Measurements from ENCODE around the gene PCYT1A. TPM values are rescaled to one million over a fixed set of nuclear protein-coding genes. Genes with fewer than 3 reads are reported as not detected.
A peak's percentile ranks its signal among the peaks of the same experiment; 100 is the strongest.

PCYT1A gene
- total and polyA plus RNA-seq, 3 experiments from 2014 or later = 20.0 to 61.0 (median 60.1) TPM

GRCh38 chr3:196198081-196198675 is 89.3 kb downstream of the PCYT1A start:
- Histone ChIP-seq H3K27ac (ENCODE audit: low read depth, low read length) (no peak overlapping the region), H3K27me3 (ENCODE audit: insufficient read depth, low read length, poor library complexity, severe bottlenecking) (no peaks in the 10 kb centered on the region), H3K4me3 (ENCODE audit: low read length) (no peak overlapping the region), H3K36me3 (ENCODE audit: insufficient read depth, low read length) (no peaks in the 10 kb centered on the region), H3K4me1 (ENCODE audit: insufficient read depth, low read length) (peaks cover 13% of the 10 kb centered on the region), H3K9me3 (ENCODE audit: low read length) (no peaks in the 10 kb centered on the region)
- peaks cover 0 to 22% (median 19%) of the 10 kb centered on the region in 3 donors for H3K4me1 Mint-ChIP-seq
- POLR2A ChIA-PET = no interaction called here
- DNase-seq = peak in 1 of 5 donors; percentile 41
- no peaks in the 10 kb centered on the region for H3K9me3 Mint-ChIP-seq
- no peak overlapping the region for H3K27ac Mint-ChIP-seq
- no peaks in the 10 kb centered on the region for H3K36me3 Mint-ChIP-seq
- H3K27me3 Mint-ChIP-seq = peaks cover 1 to 3% of the 10 kb centered on the region in 2 donors
- no peak overlapping the region for H3K4me3 Mint-ChIP-seq
- CTCF ChIA-PET = interaction anchor here (1.2 to 11.8 kb wide), 5 partner anchors 8 to 127 kb away, joined by 6 to 263 read pairs (median 20); no protein-coding TSS in a partner anchor

GRCh38 chr3:196197524-196197923 is 90.0 kb downstream of the PCYT1A start:
- H3K27me3 ChIP-seq (ENCODE audit: insufficient read depth, low read length, poor library complexity, severe bottlenecking) = no peaks in the 10 kb centered on the region
- H3K4me1 ChIP-seq (ENCODE audit: insufficient read depth, low read length) = peaks cover 20% of the 10 kb centered on the region
- peak in 1 of 5 donors; percentile 44 for DNase-seq
- Mint-ChIP-seq H3K36me3 (no peaks in the 10 kb centered on the region), H3K27me3 (peaks cover 0 to under 1% of the 10 kb centered on the region in 2 donors), H3K4me3 (no peak overlapping the region), H3K27ac (no peak overlapping the region), H3K4me1 (peaks cover 6 to 29% (median 26%) of the 10 kb centered on the region in 3 donors), H3K9me3 (no peaks in the 10 kb centered on the region)
- POLR2A ChIA-PET = interaction anchor here (0.8 kb wide), 1 partner anchor 124 kb away, joined by 5 read pairs; no protein-coding TSS in a partner anchor
- no peaks in the 10 kb centered on the region for H3K36me3 ChIP-seq (ENCODE audit: insufficient read depth, low read length)
- CTCF ChIA-PET = interaction anchor here (0.8 to 11.8 kb wide), 7 partner anchors 9 to 126 kb away, joined by 3 to 263 read pairs (median 19); no protein-coding TSS in a partner anchor
- no peaks in the 10 kb centered on the region for H3K9me3 ChIP-seq (ENCODE audit: low read length)
- H3K27ac ChIP-seq (ENCODE audit: low read depth, low read length) = no peak overlapping the region
- no peak overlapping the region for H3K4me3 ChIP-seq (ENCODE audit: low read length)

- Mint-ChIP-seq H3K4me1 (peaks cover 16 to 36% (median 36%) of the 10 kb centered on the region in 3 donors), H3K27me3 (peaks cover 0 to under 1% of the 10 kb centered on the region in 2 donors), H3K4me3 (no peak overlapping the region), H3K27ac (peak overlapping the region in 3 of 8 donors; percentile 23 to 59 (median 40)), H3K36me3 (no peaks in the 10 kb centered on the region), H3K9me3 (no peaks in the 10 kb centered on the region)
- peak in 1 of 5 donors; percentile 53 for DNase-seq
- POLR2A ChIA-PET = interaction anchor here (0.7 kb wide), 1 partner anchor 122 kb away, joined by 3 read pairs; no protein-coding TSS in a partner anchor
- Histone ChIP-seq H3K4me3 (ENCODE audit: low read length) (no peak overlapping the region), H3K9me3 (ENCODE audit: low read length) (no peaks in the 10 kb centered on the region), H3K4me1 (ENCODE audit: insufficient read depth, low read length) (peaks cover 26% of the 10 kb centered on the region), H3K27ac (ENCODE audit: low read depth, low read length) (no peak overlapping the region), H3K36me3 (ENCODE audit: insufficient read depth, low read length) (no peaks in the 10 kb centered on the region), H3K27me3 (ENCODE audit: insufficient read depth, low read length, poor library complexity, severe bottlenecking) (no peaks in the 10 kb centered on the region)
- CTCF ChIA-PET = interaction anchor here (0.9 to 11.8 kb wide), 11 partner anchors 8 to 346 kb away, joined by 3 to 263 read pairs (median 16); no protein-coding TSS in a partner anchor
Observed at GRCh38 chr3:196195664-196196265, 91.8 kb downstream of the PCYT1A start.

- H3K4me1 Mint-ChIP-seq = peaks cover 16 to 40% (median 36%) of the 10 kb centered on the region in 3 donors
- H3K4me3 Mint-ChIP-seq = no peak overlapping the region
- Histone ChIP-seq H3K36me3 (ENCODE audit: insufficient read depth, low read length) (no peaks in the 10 kb centered on the region), H3K4me1 (ENCODE audit: insufficient read depth, low read length) (peaks cover 26% of the 10 kb centered on the region), H3K4me3 (ENCODE audit: low read length) (no peak overlapping the region), H3K27me3 (ENCODE audit: insufficient read depth, low read length, poor library complexity, severe bottlenecking) (no peaks in the 10 kb centered on the region), H3K27ac (ENCODE audit: low read depth, low read length) (peak overlapping the region; percentile 68), H3K9me3 (ENCODE audit: low read length) (no peaks in the 10 kb centered on the region)
- DNase-seq = no peak
- ChIA-PET CTCF (interaction anchor here (0.9 to 11.8 kb wide), 3 partner anchors 15 to 123 kb away, joined by 3 to 263 read pairs (median 3); no protein-coding TSS in a partner anchor), POLR2A (interaction anchor here (1.5 kb wide), 1 partner anchor 15 kb away, joined by 7 read pairs; no protein-coding TSS in a partner anchor)
- H3K9me3 Mint-ChIP-seq = no peaks in the 10 kb centered on the region
- peak overlapping the region in 2 of 8 donors; percentile 39 to 53 for H3K27ac Mint-ChIP-seq
- peaks cover 0 to 2% of the 10 kb centered on the region in 2 donors for H3K27me3 Mint-ChIP-seq
- no peaks in the 10 kb centered on the region for H3K36me3 Mint-ChIP-seq
Observed at GRCh38 chr3:196194542-196194915, 93.0 kb downstream of the PCYT1A start.

- H3K9me3 ChIP-seq (ENCODE audit: low read length) = no peaks in the 10 kb centered on the region
- H3K4me3 ChIP-seq (ENCODE audit: low read length) = no peak overlapping the region
- POLR2A ChIA-PET = interaction anchor here (1.3 to 1.5 kb wide), 2 partner anchors 14 to 121 kb away, joined by 6 to 7 read pairs; no protein-coding TSS in a partner anchor
- CTCF ChIA-PET = interaction anchor here (0.9 to 11.8 kb wide), 5 partner anchors 13 to 123 kb away, joined by 3 to 263 read pairs (median 3); no protein-coding TSS in a partner anchor
- Mint-ChIP-seq H3K27me3 (peaks cover 0 to 2% of the 10 kb centered on the region in 2 donors), H3K4me3 (no peak overlapping the region), H3K9me3 (no peaks in the 10 kb centered on the region), H3K27ac (peak overlapping the region in 5 of 8 donors; percentile 29 to 98 (median 95)), H3K4me1 (peaks cover 16 to 40% (median 36%) of the 10 kb centered on the region in 3 donors), H3K36me3 (no peaks in the 10 kb centered on the region)
- peaks cover 26% of the 10 kb centered on the region for H3K4me1 ChIP-seq (ENCODE audit: insufficient read depth, low read length)
- no peaks in the 10 kb centered on the region for H3K27me3 ChIP-seq (ENCODE audit: insufficient read depth, low read length, poor library complexity, severe bottlenecking)
- peak in 1 of 5 donors; percentile 42 for DNase-seq
- peak overlapping the region; percentile 68 for H3K27ac ChIP-seq (ENCODE audit: low read depth, low read length)
- H3K36me3 ChIP-seq (ENCODE audit: insufficient read depth, low read length) = no peaks in the 10 kb centered on the region
Observed at GRCh38 chr3:196193736-196194541, 93.6 kb downstream of the PCYT1A start.

GRCh38 chr3:196193133-196193735 is 94.3 kb downstream of the PCYT1A start:
- ChIA-PET CTCF (interaction anchor here (1.0 to 11.8 kb wide), 5 partner anchors 10 to 122 kb away, joined by 3 to 263 read pairs (median 5); no protein-coding TSS in a partner anchor), POLR2A (interaction anchor here (0.6 to 4.0 kb wide), 4 partner anchors 13 to 239 kb away, joined by 3 to 18 read pairs (median 4); partner anchors contain the start of gene UBXN7)
- peak overlapping the region; percentile 0 for H3K4me3 ChIP-seq (ENCODE audit: low read length)
- H3K27ac Mint-ChIP-seq = peak overlapping the region; percentile 61 to 98 (median 92)
- peak in 1 of 5 donors; percentile 50 for DNase-seq
- no peaks in the 10 kb centered on the region for H3K9me3 Mint-ChIP-seq
- H3K4me1 ChIP-seq (ENCODE audit: insufficient read depth, low read length) = peaks cover 26% of the 10 kb centered on the region
- H3K27ac ChIP-seq (ENCODE audit: low read depth, low read length) = peak overlapping the region; percentile 68
- H3K36me3 Mint-ChIP-seq = no peaks in the 10 kb centered on the region
- no peaks in the 10 kb centered on the region for H3K36me3 ChIP-seq (ENCODE audit: insufficient read depth, low read length)
- H3K27me3 Mint-ChIP-seq = peaks cover 0 to 2% of the 10 kb centered on the region in 2 donors
- H3K9me3 ChIP-seq (ENCODE audit: low read length) = no peaks in the 10 kb centered on the region
- no peaks in the 10 kb centered on the region for H3K27me3 ChIP-seq (ENCODE audit: insufficient read depth, low read length, poor library complexity, severe bottlenecking)
- H3K4me1 Mint-ChIP-seq = peaks cover 16 to 41% (median 36%) of the 10 kb centered on the region in 3 donors
- H3K4me3 Mint-ChIP-seq = peak overlapping the region in 3 of 7 donors; percentile 58 to 73 (median 66)

GRCh38 chr3:196192524-196193051 is 94.9 kb downstream of the PCYT1A start:
- Histone ChIP-seq H3K27ac (ENCODE audit: low read depth, low read length) (peak overlapping the region; percentile 68), H3K4me1 (ENCODE audit: insufficient read depth, low read length) (peaks cover 26% of the 10 kb centered on the region), H3K4me3 (ENCODE audit: low read length) (peak overlapping the region; percentile 0), H3K27me3 (ENCODE audit: insufficient read depth, low read length, poor library complexity, severe bottlenecking) (no peaks in the 10 kb centered on the region), H3K9me3 (ENCODE audit: low read length) (no peaks in the 10 kb centered on the region), H3K36me3 (ENCODE audit: insufficient read depth, low read length) (no peaks in the 10 kb centered on the region)
- Mint-ChIP-seq H3K4me3 (peak overlapping the region in 5 of 7 donors; percentile 58 to 84 (median 73)), H3K27ac (peak overlapping the region; percentile 83 to 98 (median 92)), H3K4me1 (peaks cover 16 to 44% (median 36%) of the 10 kb centered on the region in 3 donors), H3K36me3 (no peaks in the 10 kb centered on the region), H3K27me3 (peaks cover 0 to 2% of the 10 kb centered on the region in 2 donors), H3K9me3 (no peaks in the 10 kb centered on the region)
- ChIA-PET CTCF (interaction anchor here (1.0 to 11.8 kb wide), 4 partner anchors 9 to 121 kb away, joined by 3 to 263 read pairs (median 10); no protein-coding TSS in a partner anchor), POLR2A (interaction anchor here (0.6 to 4.0 kb wide), 5 partner anchors 9 to 240 kb away, joined by 3 to 18 read pairs (median 5); partner anchors contain the start of gene UBXN7)
- DNase-seq = peak in 1 of 5 donors; percentile 62

Data from CD8-positive, alpha-beta memory T cell (primary cell).